HEK293T (cell line): ENCODE measurements around the gene LGI4.

Experiments
- ELF4 ChIP-seq: fragments of 450-650 bp; IDR thresholded peaks from 2 replicates; pipeline ENCODE4 v1.6.1; 2017; ENCODE audit warnings: antibody characterized with exemption
- FOXA1 ChIP-seq: fragments of 450-650 bp; IDR thresholded peaks from 2 replicates; pipeline ENCODE4 v1.6.1; 2016; ENCODE audit warnings: mild to moderate bottlenecking
- L3MBTL2 ChIP-seq: fragments of 450-650 bp; conservative IDR thresholded peaks from 2 replicates; pipeline ENCODE4 v1.6.1; 2016; ENCODE audit warnings: mild to moderate bottlenecking
- SP1 ChIP-seq: fragments of 450-650 bp; IDR thresholded peaks from 2 replicates; pipeline ENCODE4 v1.6.1; 2017

- TF ChIP-seq ELF4 (no peak), FOXA1 (no peak), SP1 (no peak), L3MBTL2 (no peak)
These were observed 48.9 kb downstream of the LGI4 start for GRCh38 chr19:35085947-35086346.
